Glutamatergic neuron (in vitro differentiated cells): Measurements from ENCODE around the gene WWTR1. TPM values are rescaled to one million over a fixed set of nuclear protein-coding genes. Genes with fewer than 3 reads are reported as not detected.

Experiments used
- DNase-seq: peaks from one replicate; pipeline ENCODE4 v3.0.0; 2022
- H3K27ac Mint-ChIP-seq: one replicate; pipeline ENCODE4 v1.8.0; 2020; ENCODE audit warnings: mild to moderate bottlenecking, mixed read lengths, inconsistent platforms; ENCODE audit not compliant: unreplicated experiment
- H3K27me3 Mint-ChIP-seq: one replicate; pipeline ENCODE4 v1.8.0; 2020; ENCODE audit warnings: mild to moderate bottlenecking, moderate library complexity, mixed read lengths, inconsistent platforms; ENCODE audit not compliant: unreplicated experiment
- H3K36me3 Mint-ChIP-seq: one replicate; pipeline ENCODE4 v1.8.0; 2020; ENCODE audit warnings: mild to moderate bottlenecking, mixed read lengths, inconsistent platforms; ENCODE audit not compliant: unreplicated experiment
- H3K4me1 Mint-ChIP-seq: one replicate; pipeline ENCODE4 v1.8.0; 2020; ENCODE audit warnings: mild to moderate bottlenecking, low read depth, mixed read lengths, inconsistent platforms; ENCODE audit not compliant: unreplicated experiment
- H3K4me3 Mint-ChIP-seq: one replicate; pipeline ENCODE4 v1.8.0; 2020; ENCODE audit warnings: mild to moderate bottlenecking, mixed read lengths, inconsistent platforms; ENCODE audit not compliant: unreplicated experiment
- H3K9me3 Mint-ChIP-seq: one replicate; pipeline ENCODE4 v1.8.0; 2020; ENCODE audit warnings: mild to moderate bottlenecking, moderate library complexity, mixed read lengths, inconsistent platforms; ENCODE audit not compliant: unreplicated experiment
- CTCF ChIP-seq: fragments of 200-600 bp; sonication (generic); IDR thresholded peaks from one replicate; pipeline ENCODE4 v1.5.0; 2021; ENCODE audit not compliant: partially characterized antibody, unreplicated experiment
- total RNA-seq: library from RNA; stranded (reverse); fragmentation: NEBNext Ultra II Directional; extraction: Animal tissue kit (Norgen Biotek cat#: 25700); gene quantifications from one replicate; pipeline ENCODE4 v1.2.1, GENCODE V29; 2021; ENCODE audit not compliant: unreplicated experiment

Gene WWTR1
- total RNA-seq, 1 donor from 2014 or later = 2.3 TPM

GRCh38 chr3:149589332-149589731 is 68.5 kb downstream of the WWTR1 start:
- TF ChIP-seq CTCF = no peak
- H3K9me3 Mint-ChIP-seq = no peaks in the 10 kb centered on the region
- peaks cover 15% of the 10 kb centered on the region for H3K4me1 Mint-ChIP-seq
- H3K4me3 Mint-ChIP-seq = no peak overlapping the region
- DNase-seq = no peak
- no peaks in the 10 kb centered on the region for H3K36me3 Mint-ChIP-seq
- no peak overlapping the region for H3K27ac Mint-ChIP-seq
- no peaks in the 10 kb centered on the region for H3K27me3 Mint-ChIP-seq

GRCh38 chr3:149588909-149589308 is 68.9 kb downstream of the WWTR1 start:
- Mint-ChIP-seq H3K27ac (no peak overlapping the region), H3K27me3 (no peaks in the 10 kb centered on the region), H3K4me1 (peaks cover 15% of the 10 kb centered on the region), H3K4me3 (no peak overlapping the region), H3K36me3 (no peaks in the 10 kb centered on the region), H3K9me3 (no peaks in the 10 kb centered on the region)
- DNase-seq = no peak
- TF ChIP-seq CTCF = no peak

GRCh38 chr3:149587383-149587782 is 70.4 kb downstream of the WWTR1 start:
- Mint-ChIP-seq H3K27ac (no peak overlapping the region), H3K4me3 (no peak overlapping the region), H3K27me3 (no peaks in the 10 kb centered on the region), H3K4me1 (peaks cover 5% of the 10 kb centered on the region), H3K9me3 (no peaks in the 10 kb centered on the region), H3K36me3 (no peaks in the 10 kb centered on the region)
- no peak for DNase-seq
- no peak for TF ChIP-seq CTCF

- no peaks in the 10 kb centered on the region for H3K27me3 Mint-ChIP-seq
- TF ChIP-seq CTCF = no peak
- H3K9me3 Mint-ChIP-seq = no peaks in the 10 kb centered on the region
- H3K36me3 Mint-ChIP-seq = no peaks in the 10 kb centered on the region
- H3K27ac Mint-ChIP-seq = no peak overlapping the region
- H3K4me3 Mint-ChIP-seq = no peak overlapping the region
- no peak for DNase-seq
- peaks cover 5% of the 10 kb centered on the region for H3K4me1 Mint-ChIP-seq
These were observed 71.0 kb downstream of the WWTR1 start for GRCh38 chr3:149586871-149587270.

- peaks cover 13% of the 10 kb centered on the region for H3K4me1 Mint-ChIP-seq
- no peaks in the 10 kb centered on the region for H3K9me3 Mint-ChIP-seq
- no peaks in the 10 kb centered on the region for H3K27me3 Mint-ChIP-seq
- H3K4me3 Mint-ChIP-seq = no peak overlapping the region
- no peak for TF ChIP-seq CTCF
- H3K27ac Mint-ChIP-seq = no peak overlapping the region
- H3K36me3 Mint-ChIP-seq = no peaks in the 10 kb centered on the region
- no peak for DNase-seq
These were observed 72.5 kb downstream of the WWTR1 start for GRCh38 chr3:149585401-149585726.
